ENCODE data around the gene FOXRED2. TPM values are rescaled to one million over a fixed set of nuclear protein-coding genes. Genes with fewer than 3 reads are reported as not detected.

The FOXRED2 gene
- total RNA-seq, 1 donor from 2014 or later: 6.5 TPM

- CTCF ChIA-PET: no interaction called here
- TF ChIP-seq, protein P1, sequence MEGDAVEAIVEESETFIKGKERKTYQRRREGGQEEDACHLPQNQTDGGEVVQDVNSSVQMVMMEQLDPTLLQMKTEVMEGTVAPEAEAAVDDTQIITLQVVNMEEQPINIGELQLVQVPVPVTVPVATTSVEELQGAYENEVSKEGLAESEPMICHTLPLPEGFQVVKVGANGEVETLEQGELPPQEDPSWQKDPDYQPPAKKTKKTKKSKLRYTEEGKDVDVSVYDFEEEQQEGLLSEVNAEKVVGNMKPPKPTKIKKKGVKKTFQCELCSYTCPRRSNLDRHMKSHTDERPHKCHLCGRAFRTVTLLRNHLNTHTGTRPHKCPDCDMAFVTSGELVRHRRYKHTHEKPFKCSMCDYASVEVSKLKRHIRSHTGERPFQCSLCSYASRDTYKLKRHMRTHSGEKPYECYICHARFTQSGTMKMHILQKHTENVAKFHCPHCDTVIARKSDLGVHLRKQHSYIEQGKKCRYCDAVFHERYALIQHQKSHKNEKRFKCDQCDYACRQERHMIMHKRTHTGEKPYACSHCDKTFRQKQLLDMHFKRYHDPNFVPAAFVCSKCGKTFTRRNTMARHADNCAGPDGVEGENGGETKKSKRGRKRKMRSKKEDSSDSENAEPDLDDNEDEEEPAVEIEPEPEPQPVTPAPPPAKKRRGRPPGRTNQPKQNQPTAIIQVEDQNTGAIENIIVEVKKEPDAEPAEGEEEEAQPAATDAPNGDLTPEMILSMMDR (IDR thresholded peaks at IDR 0.05): no peak
- Mint-ChIP-seq H3K36me3 (ENCODE audit: low read depth) (no peaks in the 10 kb centered on the region), H3K27me3 (no peaks in the 10 kb centered on the region), H3K9me3 (no peaks in the 10 kb centered on the region), H3K4me3 (no peak overlapping the region), H3K27ac (no peak overlapping the region), H3K4me1 (peaks cover 44% of the 10 kb centered on the region)
- POLR2A ChIA-PET: interaction anchor here (0.6 to 1.6 kb wide), 9 partner anchors 9 to 1872 kb away, joined by 3 to 7 read pairs (median 5); partner anchors contain the start of gene MYH9
- no peak for DNase-seq
- ATAC-seq (ENCODE audit: low read depth): no peak
- intact Hi-C loops (cut with micrococcal nuclease): no loop called here
Measured at GRCh38 chr22:36442506-36443197, 64.2 kb downstream of the FOXRED2 start.

- POLR2A ChIA-PET: interaction anchor here (0.6 to 1.1 kb wide), 3 partner anchors 11 to 42 kb away, joined by 3 to 8 read pairs (median 5); no protein-coding TSS in a partner anchor
- no peaks in the 10 kb centered on the region for H3K27me3 Mint-ChIP-seq
- TF ChIP-seq, protein P1 (IDR thresholded peaks at IDR 0.05): no peak
Measured at GRCh38 chr22:36440429-36441002, 66.3 kb downstream of the FOXRED2 start.

DNA sequence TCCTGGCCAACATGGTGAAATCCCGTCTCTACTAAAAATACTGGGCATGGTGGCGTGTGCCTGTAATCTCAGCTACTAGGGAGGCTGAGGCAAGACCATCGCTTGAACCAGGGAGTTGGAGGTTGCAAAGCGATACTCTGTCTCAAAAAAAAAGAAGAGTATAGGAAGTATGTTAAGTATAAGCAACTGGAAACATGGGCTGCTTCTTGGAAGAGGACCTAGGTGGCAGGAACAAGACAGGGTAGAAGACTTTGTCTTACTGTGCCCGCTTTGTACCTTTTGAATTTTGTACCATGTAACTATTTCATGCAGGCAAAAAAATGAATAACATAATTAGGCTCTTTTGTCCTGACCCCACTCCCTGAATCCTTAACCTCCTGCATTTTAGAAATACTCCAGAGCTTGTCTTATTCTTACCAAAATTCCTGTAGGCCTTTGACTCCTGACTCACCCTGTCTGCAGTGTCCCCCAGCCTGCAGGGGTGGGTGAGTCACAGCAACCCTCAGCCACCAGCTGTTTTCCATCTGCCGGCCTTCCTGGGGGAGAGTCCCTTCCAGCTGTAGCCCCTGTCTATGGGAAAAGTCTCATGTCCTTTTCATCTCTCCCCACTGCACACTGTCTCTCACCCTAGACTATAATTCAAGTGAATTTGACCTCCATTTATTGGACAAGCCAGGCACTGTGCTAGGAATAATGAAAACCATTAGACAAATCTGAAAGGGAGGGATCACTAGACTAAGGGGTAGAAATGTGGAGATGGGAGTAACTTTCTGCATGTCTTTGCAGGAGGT lies 67.2 kb downstream of the FOXRED2 start:
- TF ChIP-seq, protein P1 (IDR thresholded peaks at IDR 0.05): no peak
- intact Hi-C loops (cut with micrococcal nuclease): loop anchor here (5.0 kb wide), 1 partner anchor 52 kb away; the partner anchor contains the start of gene MYH9
- Mint-ChIP-seq H3K27ac (no peak overlapping the region), H3K27me3 (no peaks in the 10 kb centered on the region), H3K4me1 (peaks cover 49% of the 10 kb centered on the region), H3K4me3 (no peak overlapping the region), H3K36me3 (ENCODE audit: low read depth) (no peaks in the 10 kb centered on the region), H3K9me3 (no peaks in the 10 kb centered on the region)
- DNase-seq (no peak), ATAC-seq (ENCODE audit: low read depth) (no peak)
- POLR2A ChIA-PET: interaction anchor here (0.6 kb wide), 1 partner anchor 11 kb away, joined by 8 read pairs; no protein-coding TSS in a partner anchor
- CTCF ChIA-PET: no interaction called here

More at GRCh38 chr22:36440429-36441002, 66.3 kb downstream of the FOXRED2 start:
- H3K9me3 Mint-ChIP-seq: no peaks in the 10 kb centered on the region
- no peak overlapping the region for H3K4me3 Mint-ChIP-seq
- DNase-seq: no peak
- CTCF ChIA-PET: no interaction called here
- no peak for ATAC-seq (ENCODE audit: low read depth)
- H3K4me1 Mint-ChIP-seq: peaks cover 49% of the 10 kb centered on the region
- intact Hi-C loops (cut with micrococcal nuclease): no loop called here
- H3K36me3 Mint-ChIP-seq (ENCODE audit: low read depth): no peaks in the 10 kb centered on the region
- H3K27ac Mint-ChIP-seq: no peak overlapping the region

Other genes starting within 250 kb of the FOXRED2 start
- 714 and 755 TPM in 2 replicates for gene MYH9, start 119.1 kb downstream of the FOXRED2 start, total RNA-seq
- 59.1 and 71.7 TPM in 2 replicates for gene TXN2, start 25.4 kb downstream of the FOXRED2 start, total RNA-seq
- 285 and 301 TPM in 2 replicates for gene EIF3D, start 22.1 kb upstream of the FOXRED2 start, total RNA-seq
- not detected in 2 replicates for gene CACNG2, start 196.7 kb upstream of the FOXRED2 start, total RNA-seq